Muscle layer of colon (tissue), 2 donors: Measurements from ENCODE around the gene SIRPA.
A peak's percentile ranks its signal among the peaks of the same experiment; 100 is the strongest.

Source experiments
- H3K27ac ChIP-seq: one replicate; pipeline ENCODE4 v1.7.0; 2013; ENCODE audit warnings: low read depth, mild to moderate bottlenecking, low read length, moderate library complexity
- H3K27me3 ChIP-seq, 2 donors: one replicate each; pipeline ENCODE4 v1.7.0; 2013; ENCODE audit warnings: low read length in 2 of 2, mild to moderate bottlenecking in 2 of 2; ENCODE audit not compliant: insufficient read depth in 2 of 2, control insufficient read depth in 1 of 2
- H3K36me3 ChIP-seq: one replicate; pipeline ENCODE4 v1.7.0; 2013; ENCODE audit warnings: mild to moderate bottlenecking, low read length; ENCODE audit not compliant: insufficient read depth
- H3K4me1 ChIP-seq: one replicate; pipeline ENCODE4 v1.7.0; 2013; ENCODE audit warnings: mild to moderate bottlenecking, low read length; ENCODE audit not compliant: insufficient read depth
- H3K4me3 ChIP-seq, 2 donors: one replicate each; pipeline ENCODE4 v1.7.0; 2013; ENCODE audit warnings: low read length in 2 of 2, low read depth in 1 of 2, mild to moderate bottlenecking in 1 of 2, moderate library complexity in 1 of 2
- H3K9ac ChIP-seq: one replicate; pipeline ENCODE4 v1.7.0; 2013; ENCODE audit warnings: low read length
- H3K9me3 ChIP-seq: one replicate; pipeline ENCODE4 v1.7.0; 2013; ENCODE audit warnings: mild to moderate bottlenecking, low read length
- donor health status: abdominal sarcoma.
- donor health status: Adenocarcinoma of cecum.

Gene SIRPA

DNA sequence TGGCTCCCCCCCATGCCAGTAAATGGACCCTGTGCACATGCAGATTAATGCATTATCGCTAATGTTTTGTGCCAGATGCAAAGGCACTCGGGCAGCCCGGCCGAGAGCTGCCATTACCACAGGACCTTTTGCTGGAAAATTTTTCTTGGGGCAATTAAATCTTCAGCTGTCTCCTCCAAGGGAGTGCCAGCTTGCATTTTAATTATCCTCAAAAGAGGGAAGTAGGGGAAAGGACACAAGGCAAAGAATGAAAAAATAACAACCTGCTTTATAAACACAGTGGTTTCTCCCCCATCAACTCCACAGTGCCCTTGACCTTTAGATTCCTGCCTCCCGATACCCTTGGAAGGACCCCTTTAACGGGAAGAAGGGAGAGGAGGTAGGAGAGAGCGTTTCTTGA, 50.5 kb downstream of the SIRPA start:
- Histone ChIP-seq H3K9me3 (no peaks in the 10 kb centered on the region), H3K9ac (no peak overlapping the region), H3K27ac (no peak overlapping the region), H3K36me3 (no peaks in the 10 kb centered on the region), H3K4me1 (peaks cover 15% of the 10 kb centered on the region), H3K27me3 (no peaks in the 10 kb centered on the region), H3K4me3 (no peak overlapping the region)

DNA sequence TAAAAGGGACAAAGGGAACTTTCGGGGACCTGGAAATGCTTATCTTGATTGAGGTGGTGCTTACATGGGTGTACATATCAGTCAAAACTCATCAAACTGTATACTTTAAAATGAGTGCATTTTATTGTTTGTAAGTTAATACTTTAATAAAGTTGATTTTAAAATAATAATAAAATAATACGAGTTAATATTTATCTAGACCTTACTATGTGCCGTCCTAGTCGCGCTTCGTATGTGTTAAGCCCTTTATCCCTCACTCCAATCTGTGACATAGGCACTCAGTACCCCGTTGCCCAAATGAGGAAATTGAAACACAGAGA, 51.2 kb downstream of the SIRPA start:
- H3K36me3 ChIP-seq = no peaks in the 10 kb centered on the region
- H3K9me3 ChIP-seq = no peaks in the 10 kb centered on the region
- H3K4me3 ChIP-seq = peak overlapping the region; percentile 20 to 59
- no peak overlapping the region for H3K9ac ChIP-seq
- H3K27ac ChIP-seq = no peak overlapping the region
- H3K4me1 ChIP-seq = peaks cover 10% of the 10 kb centered on the region
- H3K27me3 ChIP-seq = no peaks in the 10 kb centered on the region

DNA sequence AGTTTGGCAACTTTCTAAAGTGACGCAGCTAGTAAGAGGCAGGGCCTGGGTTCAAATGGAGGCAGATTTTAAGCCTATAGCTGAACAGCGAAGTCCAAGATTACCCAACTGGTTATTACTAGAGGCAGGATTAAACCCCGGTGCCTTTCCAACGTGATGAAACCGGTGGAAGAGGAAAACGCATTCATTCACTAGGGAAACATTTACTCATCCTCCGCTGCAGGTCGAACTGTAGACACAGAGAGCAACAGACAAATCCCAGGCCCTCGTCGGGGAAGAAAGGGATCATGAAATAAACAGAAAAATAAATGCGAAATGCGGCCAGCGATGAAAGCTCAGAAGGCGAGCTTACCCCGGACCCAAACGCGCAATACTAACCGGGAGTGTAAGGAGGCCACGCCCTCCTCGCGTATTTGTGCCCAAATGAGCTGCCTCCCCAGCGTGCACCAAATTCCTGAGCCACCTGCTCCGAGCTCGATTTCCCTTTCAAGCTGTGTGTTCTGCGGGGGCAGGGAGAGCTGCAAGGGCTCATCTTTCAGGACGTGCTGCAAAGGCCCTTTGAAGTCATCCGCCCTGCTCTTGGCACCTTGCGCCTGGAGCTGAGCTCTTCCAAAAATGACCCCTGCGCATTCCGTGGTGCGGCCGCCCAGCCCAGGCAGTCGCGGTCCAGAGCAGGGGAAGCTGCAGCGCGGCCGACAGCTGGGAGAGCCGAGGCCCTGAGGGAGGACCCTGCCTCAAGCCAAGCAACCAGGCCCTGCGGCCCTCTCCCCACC, 51.7 kb downstream of the SIRPA start:
- no peak overlapping the region for H3K9ac ChIP-seq
- no peaks in the 10 kb centered on the region for H3K9me3 ChIP-seq
- H3K36me3 ChIP-seq = no peaks in the 10 kb centered on the region
- no peaks in the 10 kb centered on the region for H3K27me3 ChIP-seq
- peak overlapping the region; percentile 1 for H3K27ac ChIP-seq
- H3K4me1 ChIP-seq = peaks cover 5% of the 10 kb centered on the region
- peak overlapping the region; percentile 20 to 59 for H3K4me3 ChIP-seq

DNA sequence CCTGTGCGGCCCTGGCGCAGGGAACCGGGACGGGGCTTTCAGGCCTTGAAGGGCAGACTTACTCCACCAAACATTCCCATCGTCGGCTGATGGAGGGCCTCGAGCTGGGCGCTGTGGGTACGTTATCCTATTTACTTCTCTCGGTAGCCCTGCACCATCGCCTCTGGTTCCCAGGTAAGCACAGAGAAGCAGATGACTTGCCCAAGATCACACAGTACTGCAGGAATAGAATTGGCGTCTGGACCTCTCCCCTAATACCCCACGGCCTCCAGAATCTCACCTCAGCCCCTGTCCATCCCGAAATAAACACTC, 52.3 kb downstream of the SIRPA start:
- Histone ChIP-seq H3K27ac (no peak overlapping the region), H3K36me3 (no peaks in the 10 kb centered on the region), H3K4me3 (peak overlapping the region in 1 of 2 donors; percentile 59), H3K4me1 (peaks cover 5% of the 10 kb centered on the region), H3K9me3 (no peaks in the 10 kb centered on the region), H3K27me3 (no peaks in the 10 kb centered on the region), H3K9ac (no peak overlapping the region)

DNA sequence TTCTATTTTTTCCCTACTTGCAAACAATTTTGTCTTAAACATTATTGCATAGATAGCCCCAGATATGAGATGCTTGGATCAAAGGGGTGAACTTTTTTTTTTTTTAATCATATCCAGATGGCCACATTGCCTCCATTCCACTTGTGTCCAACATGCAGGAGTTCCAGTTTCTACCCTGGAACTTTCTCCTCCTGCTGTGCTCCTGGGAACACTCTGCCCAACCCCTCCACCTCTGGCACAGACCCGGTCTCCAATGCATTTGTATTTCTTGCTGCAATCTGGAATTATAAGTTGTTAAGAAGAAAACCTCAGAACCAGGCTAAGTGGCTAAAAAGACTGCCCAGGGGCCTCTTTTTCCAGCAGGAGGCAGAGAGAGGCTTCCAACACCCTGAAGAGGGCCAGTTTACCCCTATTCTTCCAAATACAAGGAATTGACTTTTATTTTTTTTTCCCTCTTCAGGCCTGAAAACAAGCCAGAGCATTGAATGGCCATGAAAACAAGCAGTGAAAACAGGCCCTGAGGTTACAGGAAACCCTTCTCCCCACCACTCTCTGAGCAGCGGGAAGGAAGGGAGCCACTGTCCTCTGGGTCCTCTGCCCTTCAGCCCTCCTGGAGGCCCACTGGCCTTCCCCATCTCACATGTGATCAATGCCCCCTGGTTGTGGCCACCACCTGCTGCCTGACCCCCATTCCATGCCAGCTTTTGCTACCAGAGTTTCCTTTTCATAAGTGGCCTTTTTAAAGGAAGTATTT, 54.3 kb downstream of the SIRPA start:
- H3K27me3 ChIP-seq = no peaks in the 10 kb centered on the region

DNA sequence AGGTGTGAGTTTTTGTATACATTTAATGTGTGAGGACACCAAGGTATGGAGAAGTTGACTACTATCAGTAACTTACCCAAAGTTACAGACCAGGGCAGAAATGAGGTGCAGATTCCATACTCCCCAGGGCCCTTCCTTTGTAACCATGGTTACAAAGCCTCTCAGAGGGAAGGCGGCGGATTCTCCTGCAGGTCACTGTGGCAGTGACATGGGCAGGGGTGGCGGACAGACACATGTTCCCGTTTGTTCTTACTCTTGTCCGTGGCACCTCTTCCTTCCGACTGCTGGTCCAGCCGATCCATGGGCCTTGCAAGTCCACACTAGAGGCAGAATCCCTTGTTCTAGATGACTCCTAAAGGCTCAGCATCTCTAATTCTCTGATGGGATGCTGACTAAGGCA, 55.6 kb downstream of the SIRPA start:
- H3K4me1 ChIP-seq = peaks cover 5% of the 10 kb centered on the region
- H3K9ac ChIP-seq = no peak overlapping the region
- H3K36me3 ChIP-seq = no peaks in the 10 kb centered on the region
- no peak overlapping the region for H3K4me3 ChIP-seq
- H3K9me3 ChIP-seq = no peaks in the 10 kb centered on the region
- no peaks in the 10 kb centered on the region for H3K27me3 ChIP-seq
- H3K27ac ChIP-seq = no peak overlapping the region

More for the DNA sequence above, 54.3 kb downstream of the SIRPA start:
- no peak overlapping the region for H3K9ac ChIP-seq
- H3K36me3 ChIP-seq = no peaks in the 10 kb centered on the region
- peaks cover 5% of the 10 kb centered on the region for H3K4me1 ChIP-seq
- H3K27ac ChIP-seq = no peak overlapping the region
- no peak overlapping the region for H3K4me3 ChIP-seq
- no peaks in the 10 kb centered on the region for H3K9me3 ChIP-seq

DNA sequence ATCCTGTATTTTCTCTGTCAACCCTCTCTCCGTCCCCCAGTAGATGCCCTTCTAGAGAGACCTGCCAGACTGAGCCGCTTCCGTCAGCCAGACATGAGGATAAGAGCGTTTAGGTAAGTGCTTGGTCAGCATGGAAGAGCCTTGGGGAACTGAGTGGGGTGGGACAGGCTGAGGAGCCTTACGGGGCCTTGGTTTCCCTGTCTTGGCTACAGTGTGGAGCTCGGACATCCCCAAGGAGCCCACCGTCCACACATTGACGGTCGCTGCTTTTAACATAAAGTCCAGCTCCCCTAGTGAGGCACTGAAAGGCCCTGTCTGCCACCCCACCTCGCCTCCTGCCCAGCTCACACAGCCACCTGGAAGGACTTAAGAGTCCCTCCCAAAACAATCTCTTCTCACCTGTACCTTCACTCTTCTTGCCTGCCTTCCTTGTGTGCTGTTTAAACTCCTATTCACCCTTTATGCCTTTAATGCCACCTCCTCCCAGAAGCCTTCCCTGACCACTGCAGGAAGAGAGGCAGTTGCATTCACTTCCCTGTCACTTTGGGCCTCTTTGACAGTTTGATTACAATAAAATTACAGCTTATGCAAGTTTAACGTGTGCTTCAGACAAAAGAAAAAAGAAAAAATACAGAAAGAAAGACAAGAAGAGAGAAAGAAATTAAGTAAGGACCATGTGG, 56.4 kb downstream of the SIRPA start:
- Histone ChIP-seq H3K27ac (no peak overlapping the region), H3K36me3 (no peaks in the 10 kb centered on the region), H3K9me3 (no peaks in the 10 kb centered on the region), H3K4me1 (peaks cover 4% of the 10 kb centered on the region), H3K9ac (no peak overlapping the region), H3K27me3 (no peaks in the 10 kb centered on the region), H3K4me3 (no peak overlapping the region)

DNA sequence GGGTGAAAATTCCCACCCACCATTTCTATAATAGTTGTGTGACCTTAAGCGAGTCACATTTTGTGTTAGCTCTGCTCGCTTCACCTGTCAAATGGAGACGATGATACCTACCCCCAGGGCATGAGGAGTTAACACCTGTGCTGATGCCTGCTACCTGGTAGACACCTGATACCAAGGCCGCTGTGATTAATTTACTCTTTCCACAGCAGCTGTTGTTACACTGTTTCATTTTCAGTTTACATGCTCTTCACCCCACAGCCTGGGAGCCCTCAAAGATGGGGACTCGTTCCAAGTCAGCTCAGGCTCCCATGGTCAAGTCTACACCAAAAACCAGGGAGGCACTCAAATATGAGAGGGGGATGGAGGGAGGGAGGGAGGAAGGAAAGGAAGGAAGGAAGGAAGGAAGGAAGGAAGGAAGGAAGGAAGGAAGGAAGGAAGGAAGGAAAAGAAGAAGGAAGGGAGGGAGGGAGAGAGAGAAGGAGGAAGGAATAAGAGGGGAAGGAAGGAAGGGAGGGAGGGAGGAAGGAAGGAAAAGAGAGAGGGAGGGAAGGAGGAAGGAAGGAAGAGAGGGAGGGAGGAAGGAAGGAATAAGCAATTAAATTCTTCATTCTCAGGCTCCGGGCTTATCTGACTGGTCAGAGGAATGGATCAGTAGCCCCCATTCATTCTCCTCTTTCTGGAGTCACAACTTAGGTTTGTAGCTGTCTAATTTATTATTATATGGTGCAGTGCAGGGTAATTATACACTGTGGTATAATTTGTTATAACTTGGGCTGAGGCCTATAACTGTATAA, 57.7 kb downstream of the SIRPA start:
- no peak overlapping the region for H3K4me3 ChIP-seq

DNA sequence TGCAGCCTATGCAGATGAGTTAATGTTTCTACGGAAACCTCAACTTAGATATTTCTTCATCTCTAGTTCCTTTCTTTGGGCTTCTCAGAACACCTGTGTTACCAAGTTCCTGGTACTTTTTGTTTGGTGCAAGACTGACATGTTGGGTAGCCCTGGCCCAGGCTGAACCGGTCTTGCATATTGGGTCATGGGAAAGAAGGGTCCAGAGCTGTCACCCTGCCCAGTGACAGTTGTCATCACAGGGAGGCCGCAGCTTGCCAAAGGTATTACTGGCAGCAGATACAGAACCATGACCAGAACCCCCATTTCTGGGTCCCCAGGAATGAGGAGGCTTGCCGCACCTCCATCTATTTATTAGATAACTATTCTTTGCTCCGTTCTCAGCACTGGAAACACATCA, 58.4 kb downstream of the SIRPA start:
- Histone ChIP-seq H3K9ac (no peak overlapping the region), H3K27ac (no peak overlapping the region)

More for the DNA sequence above, 57.7 kb downstream of the SIRPA start:
- Histone ChIP-seq H3K27me3 (no peaks in the 10 kb centered on the region), H3K9me3 (no peaks in the 10 kb centered on the region), H3K4me1 (no peaks in the 10 kb centered on the region), H3K36me3 (no peaks in the 10 kb centered on the region), H3K9ac (no peak overlapping the region), H3K27ac (no peak overlapping the region)

DNA sequence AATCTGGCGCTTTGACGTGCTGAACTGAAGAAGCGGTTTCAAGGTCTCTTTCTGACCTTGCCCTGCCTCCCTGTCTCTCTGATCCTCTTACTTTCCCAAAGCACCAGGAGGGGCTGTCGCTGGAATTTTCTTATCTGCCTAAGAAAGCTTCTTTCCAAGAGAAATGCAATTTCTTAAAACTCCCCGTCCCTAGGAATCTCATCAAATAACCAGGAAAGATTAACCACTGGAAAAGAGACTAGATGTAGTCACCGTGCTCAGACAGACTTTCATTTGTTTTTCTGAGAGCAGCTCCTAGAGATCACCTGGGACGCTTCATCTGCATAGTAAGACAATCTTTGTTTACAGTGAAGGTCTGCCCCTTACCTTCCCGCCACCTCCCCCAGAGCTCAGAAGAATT, 60.0 kb downstream of the SIRPA start:
- H3K36me3 ChIP-seq = no peaks in the 10 kb centered on the region
- no peak overlapping the region for H3K4me3 ChIP-seq
- H3K9me3 ChIP-seq = no peaks in the 10 kb centered on the region
- H3K27me3 ChIP-seq = no peaks in the 10 kb centered on the region
- no peaks in the 10 kb centered on the region for H3K4me1 ChIP-seq
- no peak overlapping the region for H3K9ac ChIP-seq
- H3K27ac ChIP-seq = no peak overlapping the region

More for the DNA sequence above, 58.4 kb downstream of the SIRPA start:
- Histone ChIP-seq H3K27me3 (no peaks in the 10 kb centered on the region), H3K36me3 (no peaks in the 10 kb centered on the region), H3K4me1 (no peaks in the 10 kb centered on the region), H3K4me3 (no peak overlapping the region), H3K9me3 (no peaks in the 10 kb centered on the region)

DNA sequence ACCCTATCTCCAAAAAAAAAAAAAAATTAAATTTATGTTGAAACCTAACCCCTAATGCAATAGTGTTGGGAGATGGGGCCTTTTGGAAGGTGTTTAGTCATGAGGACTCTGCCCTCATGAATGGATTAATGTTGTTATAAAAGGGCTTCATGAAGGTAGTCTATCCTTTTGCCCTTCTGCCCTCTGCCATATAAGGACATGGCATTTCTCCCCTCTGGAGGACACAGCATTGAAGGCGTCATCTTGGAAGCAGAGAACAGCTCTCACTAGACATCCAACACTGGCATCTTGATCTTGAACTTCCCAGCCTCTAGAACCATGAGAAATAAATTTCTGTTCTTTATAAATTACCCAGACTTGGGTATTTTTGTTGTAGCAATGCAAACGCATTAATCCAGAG, 63.2 kb downstream of the SIRPA start:
- H3K9me3 ChIP-seq = no peaks in the 10 kb centered on the region
- no peak overlapping the region for H3K4me3 ChIP-seq
- H3K27me3 ChIP-seq = no peaks in the 10 kb centered on the region
- H3K27ac ChIP-seq = no peak overlapping the region
- no peaks in the 10 kb centered on the region for H3K36me3 ChIP-seq
- H3K4me1 ChIP-seq = no peaks in the 10 kb centered on the region
- no peak overlapping the region for H3K9ac ChIP-seq
